ENCODE data around the gene PCYT2.

The PCYT2 gene

GRCh38 chr17:81851423-81851822 lies 59.8 kb downstream of the PCYT2 start:
- no peak for DNase-seq

Data from SHP77 (cell line).